Mesendoderm (in vitro differentiated cells): ENCODE data around the gene TMPRSS4.

Source experiments
- DNase-seq: peaks from one replicate; pipeline ENCODE4 v3.0.0; 2013
- H2AK5ac ChIP-seq: 2 replicates; pipeline ENCODE4 v1.6.1; 2013; ENCODE audit warnings: low read length, inconsistent platforms
- H2BK120ac ChIP-seq: 2 replicates; pipeline ENCODE4 v1.6.1; 2013; ENCODE audit warnings: low read depth, mild to moderate bottlenecking, low read length, moderate library complexity, mixed read lengths
- H2BK15ac ChIP-seq: replicated peaks from 2 replicates; pipeline ENCODE4 v1.6.1; 2013; ENCODE audit warnings: low read depth, mild to moderate bottlenecking, moderate library complexity
- H2BK5ac ChIP-seq: 2 replicates; pipeline ENCODE4 v1.6.1; 2013; ENCODE audit warnings: low read length, inconsistent platforms
- H3K18ac ChIP-seq: 2 replicates; pipeline ENCODE4 v1.6.1; 2013; ENCODE audit warnings: mild to moderate bottlenecking, low read length, mixed read lengths
- H3K23ac ChIP-seq: one replicate; pipeline ENCODE4 v1.6.1; 2013; ENCODE audit warnings: low read length
- H3K27ac ChIP-seq: 2 replicates; pipeline ENCODE4 v1.5.1; 2013; ENCODE audit warnings: low read depth, mild to moderate bottlenecking, inconsistent platforms, low read length, moderate library complexity
- H3K27me3 ChIP-seq: 2 replicates; pipeline ENCODE4 v1.6.1; 2013; ENCODE audit warnings: low read length, control low read depth, mild to moderate bottlenecking, inconsistent platforms; ENCODE audit not compliant: insufficient read depth, poor library complexity
- H3K36me3 ChIP-seq: 2 replicates; pipeline ENCODE4 v1.6.1; 2013; ENCODE audit warnings: low read length, inconsistent platforms; ENCODE audit not compliant: control insufficient read depth, insufficient read depth
- H3K4ac ChIP-seq: one replicate; pipeline ENCODE4 v1.6.1; 2013; ENCODE audit warnings: low read depth, mild to moderate bottlenecking, low read length, moderate library complexity
- H3K4me1 ChIP-seq: 2 replicates; pipeline ENCODE4 v1.6.1; 2013; ENCODE audit warnings: low read depth, low read length, inconsistent platforms; ENCODE audit not compliant: control insufficient read depth
- H3K4me2 ChIP-seq: 2 replicates; pipeline ENCODE4 v1.6.1; 2013; ENCODE audit warnings: low read length
- H3K4me3 ChIP-seq: 2 replicates; pipeline ENCODE4 v1.5.1; 2013; ENCODE audit warnings: mild to moderate bottlenecking, low read length
- H3K56ac ChIP-seq: one replicate; pipeline ENCODE4 v1.6.1; 2013; ENCODE audit warnings: low read length
- H3K79me1 ChIP-seq: 2 replicates; pipeline ENCODE4 v1.6.1; 2013; ENCODE audit warnings: low read length, inconsistent platforms
- H3K79me2 ChIP-seq: 2 replicates; pipeline ENCODE4 v1.6.1; 2013; ENCODE audit warnings: mild to moderate bottlenecking, low read length; ENCODE audit not compliant: control insufficient read depth, insufficient read depth
- H3K9ac ChIP-seq: 2 replicates; pipeline ENCODE4 v1.6.1; 2013; ENCODE audit warnings: low read length, inconsistent platforms
- H4K5ac ChIP-seq: one replicate; pipeline ENCODE4 v1.6.1; 2013; ENCODE audit warnings: low read length
- H4K8ac ChIP-seq: one replicate; pipeline ENCODE4 v1.6.1; 2013; ENCODE audit warnings: low read depth, mild to moderate bottlenecking, control low read depth, low read length, moderate library complexity
- WGBS: extraction: QIAGEN DNeasy Blood & Tissue Kit; methylation state at CpG from one replicate; pipeline ENCODE4 v1.1.7; 2013; ENCODE audit warnings: low lambda C conversion rate, missing lambda C conversion rate; ENCODE audit not compliant: insufficient coverage; ENCODE audit errors: extremely low coverage; 5-methylcytosine and 5-hydroxymethylcytosine counted together

The TMPRSS4 gene

GRCh38 chr11:118156531-118157185 is 79.8 kb downstream of the TMPRSS4 start:
- no peak overlapping the region for H2AK5ac ChIP-seq
- H3K4ac ChIP-seq = no peak overlapping the region
- WGBS = no CpG with 5 or more reads among the region's 21 CpGs
- DNase-seq = no peak
- H3K18ac ChIP-seq = no peak overlapping the region
- no peaks in the 10 kb centered on the region for H3K79me2 ChIP-seq
- peak overlapping the region; percentile 11 for H3K4me2 ChIP-seq
- H2BK120ac ChIP-seq = no peak overlapping the region
- no peak overlapping the region for H3K56ac ChIP-seq
- no peak overlapping the region for H3K4me3 ChIP-seq
- no peak overlapping the region for H2BK5ac ChIP-seq
- H3K36me3 ChIP-seq = no peaks in the 10 kb centered on the region
- H2BK15ac ChIP-seq = no peak overlapping the region
- H3K23ac ChIP-seq = no peak overlapping the region
- H3K27ac ChIP-seq = no peak overlapping the region
- no peak overlapping the region for H4K8ac ChIP-seq
- H4K5ac ChIP-seq = no peak overlapping the region
- H3K27me3 ChIP-seq = peaks cover 58% of the 10 kb centered on the region
- no peak overlapping the region for H3K9ac ChIP-seq
- no peaks in the 10 kb centered on the region for H3K79me1 ChIP-seq
- H3K4me1 ChIP-seq = peaks cover 12% of the 10 kb centered on the region

GRCh38 chr11:118157186-118157895 is 80.5 kb downstream of the TMPRSS4 start:
- H2BK5ac ChIP-seq = no peak overlapping the region
- H3K4me3 ChIP-seq = no peak overlapping the region
- no peak overlapping the region for H4K8ac ChIP-seq
- no peak overlapping the region for H2AK5ac ChIP-seq
- no peak overlapping the region for H2BK120ac ChIP-seq
- no peak overlapping the region for H3K56ac ChIP-seq
- no peak overlapping the region for H3K9ac ChIP-seq
- no peak overlapping the region for H3K4ac ChIP-seq
- H3K79me1 ChIP-seq = no peaks in the 10 kb centered on the region
- H4K5ac ChIP-seq = no peak overlapping the region
- H3K27me3 ChIP-seq = peaks cover 53% of the 10 kb centered on the region
- no peak overlapping the region for H3K27ac ChIP-seq
- peaks cover 12% of the 10 kb centered on the region for H3K4me1 ChIP-seq
- H3K4me2 ChIP-seq = no peak overlapping the region
- H3K23ac ChIP-seq = no peak overlapping the region
- WGBS = no CpG with 5 or more reads among the region's 10 CpGs
- H3K36me3 ChIP-seq = no peaks in the 10 kb centered on the region
- no peak for DNase-seq
- H3K79me2 ChIP-seq = no peaks in the 10 kb centered on the region
- no peak overlapping the region for H3K18ac ChIP-seq
- H2BK15ac ChIP-seq = no peak overlapping the region

- no peak overlapping the region for H2BK120ac ChIP-seq
- H3K23ac ChIP-seq = no peak overlapping the region
- no peak overlapping the region for H2BK15ac ChIP-seq
- no peaks in the 10 kb centered on the region for H3K79me2 ChIP-seq
- no peak overlapping the region for H2AK5ac ChIP-seq
- H3K4me2 ChIP-seq = no peak overlapping the region
- H3K4ac ChIP-seq = no peak overlapping the region
- no peak overlapping the region for H3K56ac ChIP-seq
- DNase-seq = no peak
- H4K5ac ChIP-seq = no peak overlapping the region
- peaks cover 4% of the 10 kb centered on the region for H3K4me1 ChIP-seq
- no peak overlapping the region for H2BK5ac ChIP-seq
- no peak overlapping the region for H3K18ac ChIP-seq
- H3K9ac ChIP-seq = no peak overlapping the region
- WGBS = no CpG with 5 or more reads among the region's 6 CpGs
- H3K79me1 ChIP-seq = no peaks in the 10 kb centered on the region
- peaks cover 17% of the 10 kb centered on the region for H3K27me3 ChIP-seq
- no peak overlapping the region for H3K4me3 ChIP-seq
- no peaks in the 10 kb centered on the region for H3K36me3 ChIP-seq
- H3K27ac ChIP-seq = no peak overlapping the region
- no peak overlapping the region for H4K8ac ChIP-seq
These were observed 84.9 kb downstream of the TMPRSS4 start for GRCh38 chr11:118161786-118162185.

- Histone ChIP-seq H3K9ac (no peak overlapping the region), H2BK5ac (no peak overlapping the region), H3K56ac (no peak overlapping the region), H3K4ac (no peak overlapping the region), H3K79me2 (no peaks in the 10 kb centered on the region), H3K4me2 (no peak overlapping the region), H3K4me3 (no peak overlapping the region), H3K23ac (no peak overlapping the region), H3K27ac (no peak overlapping the region), H3K4me1 (no peaks in the 10 kb centered on the region), H3K27me3 (peaks cover 7% of the 10 kb centered on the region), H3K18ac (no peak overlapping the region), H2BK15ac (no peak overlapping the region), H2BK120ac (no peak overlapping the region), H2AK5ac (no peak overlapping the region), H3K79me1 (no peaks in the 10 kb centered on the region), H4K5ac (no peak overlapping the region), H4K8ac (no peak overlapping the region), H3K36me3 (no peaks in the 10 kb centered on the region)
- DNase-seq = no peak
- WGBS = no CpG with 5 or more reads among the region's 3 CpGs
These were observed 86.0 kb downstream of the TMPRSS4 start for GRCh38 chr11:118162846-118163245.

- DNase-seq = no peak
- Histone ChIP-seq H4K5ac (no peak overlapping the region), H2BK120ac (no peak overlapping the region), H3K79me2 (no peaks in the 10 kb centered on the region), H2BK15ac (no peak overlapping the region), H3K27me3 (peaks cover 3% of the 10 kb centered on the region), H3K27ac (no peak overlapping the region), H3K4me1 (no peaks in the 10 kb centered on the region), H2BK5ac (no peak overlapping the region), H3K9ac (no peak overlapping the region), H3K18ac (no peak overlapping the region), H3K56ac (no peak overlapping the region), H3K36me3 (no peaks in the 10 kb centered on the region), H3K4me2 (no peak overlapping the region), H3K4ac (no peak overlapping the region), H4K8ac (no peak overlapping the region), H3K23ac (no peak overlapping the region), H2AK5ac (no peak overlapping the region), H3K4me3 (no peak overlapping the region), H3K79me1 (no peaks in the 10 kb centered on the region)
- WGBS = no CpG with 5 or more reads among the region's 5 CpGs
These were observed 86.6 kb downstream of the TMPRSS4 start for GRCh38 chr11:118163494-118163893.
